ENCODE data around the gene NIPSNAP3A. TPM values are rescaled to one million over a fixed set of nuclear protein-coding genes. Genes with fewer than 3 reads are reported as not detected.

The NIPSNAP3A gene
- polyA plus RNA-seq, 1 donor (not counting 4 experiments of a cell fraction or from before 2014, with no cell fraction given): 48.0 TPM

DNA sequence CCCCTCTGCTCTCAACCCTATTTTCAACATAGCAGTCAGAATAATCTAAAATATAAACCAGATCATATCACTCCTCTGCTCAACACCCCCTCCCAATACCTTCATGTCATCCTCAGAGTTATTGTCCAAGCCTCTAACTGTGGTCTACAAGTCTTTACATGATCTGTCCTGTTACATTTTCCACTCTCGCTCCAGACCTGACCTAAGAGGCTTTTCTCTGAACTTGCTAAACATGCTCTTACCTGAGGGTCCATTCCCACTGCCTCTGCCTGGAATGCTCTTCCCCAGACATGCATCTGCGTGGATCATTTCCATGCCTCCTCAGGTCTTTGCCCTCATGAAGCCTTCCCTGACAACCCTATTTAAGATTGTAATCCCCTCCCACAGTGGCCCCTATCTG, 28.5 kb downstream of the NIPSNAP3A start:
- no peaks in the 10 kb centered on the region for H3K36me3 ChIP-seq (ENCODE audit: control insufficient read depth in 2 of 2, extremely low read depth in 1 of 2, insufficient read depth in 2 of 2, low read length in 2 of 2)
- no peaks in the 10 kb centered on the region for H3K9me3 ChIP-seq (ENCODE audit: control insufficient read depth, low read depth, low read length)
- H3K27ac ChIP-seq (ENCODE audit: control insufficient read depth, insufficient read depth, low read length): no peak overlapping the region
- H3K4me3 ChIP-seq (ENCODE audit: control insufficient read depth in 2 of 3, extremely low read depth in 1 of 3, insufficient read depth in 2 of 3, low read depth in 1 of 3, low read length in 3 of 3): no peak overlapping the region
- dilution Hi-C loops (cut with MboI; ENCODE audit: extremely low pct_ligation_motif_present, low sequenced_read_pairs): no loop called here
- no peaks in the 10 kb centered on the region for H4K20me1 ChIP-seq (ENCODE audit: control insufficient read depth, extremely low read depth, insufficient read depth, low read length)
- no peak overlapping the region for H3K4me2 ChIP-seq (ENCODE audit: control insufficient read depth, extremely low read depth, insufficient read depth, low read depth, low read length)
- H3K4me1 ChIP-seq (ENCODE audit: control insufficient read depth, extremely low read depth, insufficient read depth, low read length): peaks cover 7% of the 10 kb centered on the region
- no peak overlapping the region for H2AFZ ChIP-seq (ENCODE audit: control insufficient read depth, low read length)
- H3K9me1 ChIP-seq (ENCODE audit: control insufficient read depth, extremely low read depth, insufficient read depth, low read length): no peaks in the 10 kb centered on the region
- no peaks in the 10 kb centered on the region for H3K79me2 ChIP-seq (ENCODE audit: control insufficient read depth, insufficient read depth, low read length)
- TF ChIP-seq, protein P1, sequence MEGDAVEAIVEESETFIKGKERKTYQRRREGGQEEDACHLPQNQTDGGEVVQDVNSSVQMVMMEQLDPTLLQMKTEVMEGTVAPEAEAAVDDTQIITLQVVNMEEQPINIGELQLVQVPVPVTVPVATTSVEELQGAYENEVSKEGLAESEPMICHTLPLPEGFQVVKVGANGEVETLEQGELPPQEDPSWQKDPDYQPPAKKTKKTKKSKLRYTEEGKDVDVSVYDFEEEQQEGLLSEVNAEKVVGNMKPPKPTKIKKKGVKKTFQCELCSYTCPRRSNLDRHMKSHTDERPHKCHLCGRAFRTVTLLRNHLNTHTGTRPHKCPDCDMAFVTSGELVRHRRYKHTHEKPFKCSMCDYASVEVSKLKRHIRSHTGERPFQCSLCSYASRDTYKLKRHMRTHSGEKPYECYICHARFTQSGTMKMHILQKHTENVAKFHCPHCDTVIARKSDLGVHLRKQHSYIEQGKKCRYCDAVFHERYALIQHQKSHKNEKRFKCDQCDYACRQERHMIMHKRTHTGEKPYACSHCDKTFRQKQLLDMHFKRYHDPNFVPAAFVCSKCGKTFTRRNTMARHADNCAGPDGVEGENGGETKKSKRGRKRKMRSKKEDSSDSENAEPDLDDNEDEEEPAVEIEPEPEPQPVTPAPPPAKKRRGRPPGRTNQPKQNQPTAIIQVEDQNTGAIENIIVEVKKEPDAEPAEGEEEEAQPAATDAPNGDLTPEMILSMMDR (optimal IDR thresholded peaks at IDR 0.05 in 1 of 3, IDR thresholded peaks at IDR 0.05 in 1 of 3, conservative IDR thresholded peaks at IDR 0.05 in 1 of 3; ENCODE audit: extremely low read depth in 1 of 3, insufficient read depth in 2 of 3, low read length in 3 of 3): no peak
- TF ChIP-seq EZH2 (IDR thresholded peaks at IDR 0.05; ENCODE audit: low read length): no peak
- FAIRE-seq: no peak
- H3K27me3 ChIP-seq (ENCODE audit: control insufficient read depth, extremely low read depth, insufficient read depth, low read length): no peaks in the 10 kb centered on the region
- DNase-seq (ENCODE audit: low read depth, low spot score): no peak
- H3K9ac ChIP-seq (ENCODE audit: control insufficient read depth, extremely low read depth, insufficient read depth, low read length): no peak overlapping the region

DNA sequence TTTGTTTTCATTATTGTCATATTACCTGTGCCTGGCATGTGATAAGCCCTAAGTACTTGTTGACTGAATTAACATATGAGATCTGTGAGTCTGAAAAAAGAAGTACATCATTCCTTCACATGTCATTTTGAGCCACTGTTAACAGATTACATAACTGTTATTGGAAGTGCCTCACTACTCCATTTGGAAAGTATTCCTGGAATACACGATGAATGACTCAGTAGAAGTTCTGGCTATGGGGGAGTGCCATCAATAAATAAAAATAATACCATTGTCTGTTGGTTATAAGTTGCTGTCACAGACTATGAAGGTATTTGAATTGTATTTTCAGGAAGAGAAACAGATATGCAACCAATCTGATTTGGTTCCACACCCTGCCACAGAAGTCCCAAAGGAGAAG, 29.3 kb downstream of the NIPSNAP3A start:
- dilution Hi-C loops (cut with MboI; ENCODE audit: extremely low pct_ligation_motif_present, low sequenced_read_pairs): no loop called here
- Histone ChIP-seq H3K4me3 (ENCODE audit: control insufficient read depth in 2 of 3, extremely low read depth in 1 of 3, insufficient read depth in 2 of 3, low read depth in 1 of 3, low read length in 3 of 3) (no peak overlapping the region), H2AFZ (ENCODE audit: control insufficient read depth, low read length) (no peak overlapping the region), H3K27me3 (ENCODE audit: control insufficient read depth, extremely low read depth, insufficient read depth, low read length) (no peaks in the 10 kb centered on the region), H3K9me3 (ENCODE audit: control insufficient read depth, low read depth, low read length) (no peaks in the 10 kb centered on the region), H3K9ac (ENCODE audit: control insufficient read depth, extremely low read depth, insufficient read depth, low read length) (no peak overlapping the region), H3K27ac (ENCODE audit: control insufficient read depth, insufficient read depth, low read length) (no peak overlapping the region), H4K20me1 (ENCODE audit: control insufficient read depth, extremely low read depth, insufficient read depth, low read length) (no peaks in the 10 kb centered on the region), H3K4me1 (ENCODE audit: control insufficient read depth, extremely low read depth, insufficient read depth, low read length) (peaks cover 7% of the 10 kb centered on the region), H3K36me3 (ENCODE audit: control insufficient read depth in 2 of 2, extremely low read depth in 1 of 2, insufficient read depth in 2 of 2, low read length in 2 of 2) (no peaks in the 10 kb centered on the region), H3K9me1 (ENCODE audit: control insufficient read depth, extremely low read depth, insufficient read depth, low read length) (no peaks in the 10 kb centered on the region), H3K79me2 (ENCODE audit: control insufficient read depth, insufficient read depth, low read length) (no peaks in the 10 kb centered on the region), H3K4me2 (ENCODE audit: control insufficient read depth, extremely low read depth, insufficient read depth, low read depth, low read length) (no peak overlapping the region)
- no peak for TF ChIP-seq EZH2 (IDR thresholded peaks at IDR 0.05; ENCODE audit: low read length)
- TF ChIP-seq, protein P1 (optimal IDR thresholded peaks at IDR 0.05 in 1 of 3, IDR thresholded peaks at IDR 0.05 in 1 of 3, conservative IDR thresholded peaks at IDR 0.05 in 1 of 3; ENCODE audit: extremely low read depth in 1 of 3, insufficient read depth in 2 of 3, low read length in 3 of 3): no peak
- DNase-seq (ENCODE audit: low read depth, low spot score) (no peak), FAIRE-seq (no peak)
